ENCODE data around the gene NRBP1.

NRBP1 gene

DNA sequence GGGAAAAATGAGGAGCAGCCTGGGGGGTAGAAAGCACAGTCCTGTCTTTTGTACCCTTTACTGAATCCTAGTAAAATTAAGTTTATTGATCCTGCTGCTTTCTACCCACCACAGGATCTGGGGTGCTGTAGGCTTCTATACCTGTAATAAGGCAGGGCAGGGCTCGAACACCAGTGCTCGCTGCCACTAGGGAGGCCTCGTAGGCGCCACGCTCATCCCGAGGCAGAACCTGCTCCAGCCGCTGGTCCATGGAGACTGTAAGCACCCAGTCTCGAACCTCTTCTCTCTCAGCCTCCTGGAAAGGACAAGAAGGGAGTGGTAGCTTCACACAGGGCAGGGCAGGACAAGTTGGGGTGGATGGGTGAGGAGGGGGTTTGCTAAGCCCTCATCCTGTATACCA, 16.7 kb downstream of the NRBP1 start:
- no peak for TF ChIP-seq CTCF (conservative IDR thresholded peaks at IDR 0.05)
- no peak overlapping the region for H3K27ac ChIP-seq

DNA sequence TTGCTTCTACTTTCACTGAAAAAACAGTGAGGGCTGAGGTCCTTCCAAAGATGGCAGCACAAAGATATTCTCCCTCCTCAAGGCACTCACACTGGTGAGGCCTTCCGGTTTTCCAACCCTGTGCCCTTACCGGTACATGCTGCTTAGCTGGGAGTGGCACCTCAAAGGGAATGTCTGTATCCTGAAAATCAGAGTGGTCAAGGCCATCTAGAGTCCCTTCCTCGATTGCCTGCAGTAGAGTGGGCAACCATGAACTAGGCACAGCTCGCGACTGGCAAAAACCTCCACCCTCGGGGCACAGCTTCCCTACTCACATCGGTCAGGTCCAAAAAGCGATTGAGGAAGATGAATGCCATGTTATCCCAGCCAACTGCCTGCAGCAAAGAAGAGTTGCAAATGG, 17.2 kb downstream of the NRBP1 start:
- no peak overlapping the region for H3K27ac ChIP-seq
- no peak for TF ChIP-seq CTCF (conservative IDR thresholded peaks at IDR 0.05)

DNA sequence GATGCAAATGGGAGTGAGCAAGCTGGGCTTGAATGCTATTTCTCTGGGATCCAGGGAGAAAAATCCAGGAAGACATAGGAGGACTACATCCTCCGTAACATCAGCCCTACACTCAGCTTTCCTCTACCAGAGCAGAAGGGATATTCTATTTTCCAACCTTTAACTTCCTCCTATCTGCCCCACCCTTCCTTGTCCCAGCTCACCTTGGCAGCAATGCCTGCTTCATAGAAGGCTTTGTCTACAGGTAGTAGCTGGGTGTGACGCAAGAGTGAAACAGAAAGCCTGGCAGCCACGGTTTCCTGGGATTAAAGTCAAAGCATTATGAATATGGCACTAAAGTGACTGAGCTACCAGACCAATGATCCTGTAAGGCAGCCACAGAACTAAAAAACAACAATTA, 17.6 kb downstream of the NRBP1 start:
- no peak for TF ChIP-seq CTCF (conservative IDR thresholded peaks at IDR 0.05)
- H3K27ac ChIP-seq, result no peak overlapping the region

DNA sequence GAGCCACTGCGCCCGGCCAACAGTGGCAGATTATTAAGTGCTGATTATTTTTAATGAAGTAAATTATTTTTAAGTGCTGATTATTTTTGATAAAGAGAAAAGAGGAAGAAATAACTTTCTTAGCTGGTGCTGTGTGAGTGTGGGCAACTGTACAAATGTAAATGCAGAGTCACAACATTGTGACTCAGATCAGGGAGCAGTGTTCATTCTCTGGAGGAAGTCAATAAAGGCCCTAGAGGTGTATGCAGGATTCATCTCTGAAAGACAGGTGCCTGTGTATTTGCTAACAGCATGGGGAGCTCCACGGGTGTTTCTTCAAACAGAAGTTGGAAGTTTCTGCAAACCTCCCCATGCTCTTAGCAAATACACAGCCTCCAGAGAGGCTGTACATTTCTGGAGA, 19.9 kb downstream of the NRBP1 start:
- no peak for TF ChIP-seq CTCF (conservative IDR thresholded peaks at IDR 0.05)
- no peak overlapping the region for H3K27ac ChIP-seq

- TF ChIP-seq CTCF (conservative IDR thresholded peaks at IDR 0.05), result no peak
- H3K27ac ChIP-seq, result no peak overlapping the region
Observed at GRCh38 chr2:27451095-27451494, 22.7 kb downstream of the NRBP1 start.

- no peak for TF ChIP-seq CTCF (conservative IDR thresholded peaks at IDR 0.05)
- no peak overlapping the region for H3K27ac ChIP-seq
Observed at GRCh38 chr2:27453968-27454367, 25.5 kb downstream of the NRBP1 start.

GRCh38 chr2:27461118-27461517, 32.7 kb downstream of the NRBP1 start:
- no peak overlapping the region for H3K27ac ChIP-seq
- TF ChIP-seq CTCF (conservative IDR thresholded peaks at IDR 0.05), result no peak

DNA sequence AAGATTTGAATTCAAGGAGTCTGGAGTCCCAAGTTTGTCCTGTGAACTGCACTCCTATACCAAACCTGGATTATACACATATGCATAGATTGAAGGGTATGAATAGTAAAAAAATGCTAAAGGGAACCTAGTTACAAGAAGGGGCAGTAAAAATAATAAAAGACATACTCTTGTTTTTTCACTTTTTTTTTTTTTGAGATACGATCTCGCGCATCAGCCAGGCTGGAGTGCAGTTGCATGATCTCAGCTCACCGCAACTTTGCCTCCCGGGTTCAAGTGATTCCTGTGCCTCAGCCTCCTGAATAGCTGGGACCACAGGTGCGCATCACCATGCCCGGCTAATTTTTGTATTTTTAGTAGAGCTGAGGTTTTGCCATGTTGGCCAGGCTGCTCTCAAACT, 36.0 kb downstream of the NRBP1 start:
- no peak for TF ChIP-seq CTCF (conservative IDR thresholded peaks at IDR 0.05)
- no peak overlapping the region for H3K27ac ChIP-seq
